GM10847 (cell line): ENCODE results near the gene PML.

Source experiments
- POLR2A ChIP-seq: IDR thresholded peaks from 2 replicates; pipeline ENCODE4 v1.6.1; 2011; ENCODE audit not compliant: insufficient read length; ENCODE audit errors: extremely low read depth

The PML gene

DNA sequence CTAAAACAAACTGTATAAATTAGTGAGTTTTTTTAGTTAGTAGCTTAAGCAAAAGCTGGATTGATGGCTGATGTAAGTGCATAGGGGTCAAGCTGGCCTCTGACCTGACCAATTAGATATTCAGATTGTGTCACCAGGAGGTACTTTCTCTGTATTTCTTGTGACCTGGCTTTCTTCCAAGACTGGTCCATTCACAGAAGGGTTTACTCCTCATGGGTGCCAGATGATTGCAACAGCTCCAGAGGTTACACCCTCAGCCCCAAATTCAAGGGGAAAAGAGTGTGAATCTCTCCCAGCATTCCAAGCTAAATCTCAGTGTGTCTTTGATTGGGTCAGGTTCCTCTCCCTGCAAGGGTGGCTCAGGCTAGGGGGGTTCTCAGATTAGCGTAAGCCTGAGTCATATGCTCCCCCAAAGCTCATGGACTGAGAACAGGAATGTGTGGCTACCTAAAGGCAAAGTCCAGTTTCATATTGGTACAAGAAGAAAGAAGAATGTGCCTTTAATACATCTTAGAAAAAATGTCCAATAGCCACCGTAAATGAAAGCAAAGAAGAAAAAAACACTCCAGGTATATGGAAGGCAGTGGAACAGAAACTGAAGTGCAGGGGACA lies 16.5 kb downstream of the PML start:
- TF ChIP-seq POLR2A, result no peak

DNA sequence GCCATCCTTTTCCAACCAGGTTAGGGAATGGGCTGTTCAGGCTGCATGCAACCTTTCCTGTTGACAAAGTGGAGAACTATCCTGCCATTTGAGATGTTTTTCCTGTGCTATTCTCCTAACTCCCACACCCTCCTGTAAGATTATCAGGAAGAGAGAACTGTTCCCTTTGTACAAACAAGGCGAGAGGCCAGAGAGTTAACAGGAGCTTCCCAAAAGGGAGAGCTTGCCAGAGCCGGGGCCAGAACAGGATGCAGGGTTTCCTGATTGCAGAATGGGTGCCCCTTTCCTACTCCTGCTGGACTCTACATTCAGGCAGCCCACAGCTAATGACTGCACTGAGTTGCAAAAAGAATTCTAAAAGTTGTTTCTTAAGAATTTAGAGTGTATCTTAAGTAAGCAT lies 17.1 kb downstream of the PML start:
- TF ChIP-seq POLR2A, result no peak

DNA sequence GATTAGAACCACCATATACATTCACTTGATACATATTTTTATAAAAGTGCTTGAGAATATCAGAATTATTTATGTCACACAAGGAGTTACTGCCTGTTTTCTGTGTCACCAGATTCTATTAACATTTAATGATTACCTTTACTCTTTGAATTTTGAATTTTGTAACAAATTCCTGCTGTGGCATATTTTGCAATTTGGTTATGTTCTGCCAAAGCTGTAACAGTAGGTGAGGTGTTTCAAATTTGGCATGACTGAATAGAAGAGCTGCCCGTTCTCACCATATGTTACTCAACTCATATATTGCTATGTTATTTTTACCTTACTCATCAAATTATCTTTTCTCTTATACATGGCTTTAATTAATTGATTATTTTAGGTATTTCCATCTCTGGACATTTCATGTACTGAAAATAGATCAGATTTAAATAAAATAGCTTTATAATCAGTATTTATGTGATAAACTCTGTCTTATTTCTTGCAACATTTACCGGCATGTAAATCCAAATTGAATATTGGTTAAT lies 18.9 kb downstream of the PML start:
- TF ChIP-seq POLR2A, result no peak

DNA sequence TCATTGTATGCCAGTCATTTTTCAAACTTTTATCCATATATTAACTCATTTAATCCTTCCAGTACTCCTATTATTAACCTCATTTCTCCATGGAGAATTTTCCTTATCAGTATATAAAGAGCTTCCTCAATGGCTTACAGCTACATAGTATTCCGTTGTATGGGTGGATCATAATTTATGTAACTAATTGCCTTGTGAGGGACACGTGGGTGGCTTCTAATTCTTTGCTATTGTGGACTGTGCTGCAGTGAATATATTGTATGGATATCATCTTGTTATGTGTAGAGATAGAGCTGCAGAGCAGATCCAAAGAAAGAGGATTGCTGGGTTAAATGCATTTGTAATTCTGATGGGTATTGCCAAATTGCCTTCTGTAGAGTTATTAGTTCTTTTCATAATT lies 25.2 kb downstream of the PML start:
- TF ChIP-seq POLR2A, result no peak

DNA sequence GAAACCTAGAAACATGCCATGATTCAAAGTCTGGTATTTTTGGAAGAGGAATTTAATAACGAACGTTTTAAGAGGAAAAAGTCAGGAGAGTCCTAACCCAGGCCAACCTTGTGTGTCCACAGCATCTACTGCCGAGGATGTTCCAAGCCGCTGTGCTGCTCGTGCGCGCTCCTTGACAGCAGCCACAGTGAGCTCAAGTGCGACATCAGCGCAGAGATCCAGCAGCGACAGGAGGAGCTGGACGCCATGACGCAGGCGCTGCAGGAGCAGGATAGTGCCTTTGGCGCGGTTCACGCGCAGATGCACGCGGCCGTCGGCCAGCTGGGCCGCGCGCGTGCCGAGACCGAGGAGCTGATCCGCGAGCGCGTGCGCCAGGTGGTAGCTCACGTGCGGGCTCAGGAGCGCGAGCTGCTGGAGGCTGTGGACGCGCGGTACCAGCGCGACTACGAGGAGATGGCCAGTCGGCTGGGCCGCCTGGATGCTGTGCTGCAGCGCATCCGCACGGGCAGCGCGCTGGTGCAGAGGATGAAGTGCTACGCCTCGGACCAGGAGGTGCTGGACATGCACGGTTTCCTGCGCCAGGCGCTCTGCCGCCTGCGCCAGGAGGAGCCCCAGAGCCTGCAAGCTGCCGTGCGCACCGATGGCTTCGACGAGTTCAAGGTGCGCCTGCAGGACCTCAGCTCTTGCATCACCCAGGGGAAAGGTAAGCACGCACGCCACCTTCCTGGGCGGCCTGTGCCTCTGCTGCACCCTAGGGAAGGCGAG lies 28.4 kb downstream of the PML start:
- TF ChIP-seq POLR2A, result no peak

DNA sequence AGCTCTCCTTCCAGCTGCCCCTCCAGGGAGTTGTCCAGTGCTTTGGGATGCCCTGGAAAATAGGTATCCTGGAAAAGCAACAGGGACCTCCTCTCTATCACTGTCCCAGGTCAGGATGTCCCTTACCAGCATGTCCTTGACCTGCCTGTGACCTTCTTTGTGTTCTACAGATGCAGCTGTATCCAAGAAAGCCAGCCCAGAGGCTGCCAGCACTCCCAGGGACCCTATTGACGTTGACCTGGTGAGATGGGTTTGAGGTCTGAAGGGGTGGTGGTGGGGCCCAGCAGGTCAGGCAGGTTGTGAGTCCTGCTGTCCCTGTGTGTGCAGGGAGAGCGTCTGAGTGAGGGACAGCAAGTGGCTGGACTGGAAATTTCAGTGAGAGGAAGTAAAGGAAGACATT lies 30.2 kb downstream of the PML start:
- no peak for TF ChIP-seq POLR2A

DNA sequence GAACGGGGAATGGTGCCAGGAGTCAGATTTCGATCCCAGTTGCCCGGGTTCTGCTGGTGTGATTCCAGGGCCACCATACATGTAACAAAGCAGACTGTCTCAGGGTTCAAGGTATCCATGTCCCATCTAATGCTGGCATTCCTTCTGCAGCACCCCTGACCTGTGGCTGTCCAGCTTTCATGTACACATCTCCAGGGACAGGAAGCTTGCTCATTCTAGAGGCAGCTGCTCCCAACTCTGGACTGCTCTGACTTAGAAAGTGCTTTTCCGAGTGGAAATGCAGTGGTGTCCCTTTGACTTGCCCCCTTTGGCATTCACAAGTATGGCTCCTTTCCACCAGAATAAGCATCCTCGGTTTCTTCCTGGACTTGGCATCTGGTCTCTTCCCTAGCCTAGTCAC lies 30.9 kb downstream of the PML start:
- TF ChIP-seq POLR2A, result no peak

DNA sequence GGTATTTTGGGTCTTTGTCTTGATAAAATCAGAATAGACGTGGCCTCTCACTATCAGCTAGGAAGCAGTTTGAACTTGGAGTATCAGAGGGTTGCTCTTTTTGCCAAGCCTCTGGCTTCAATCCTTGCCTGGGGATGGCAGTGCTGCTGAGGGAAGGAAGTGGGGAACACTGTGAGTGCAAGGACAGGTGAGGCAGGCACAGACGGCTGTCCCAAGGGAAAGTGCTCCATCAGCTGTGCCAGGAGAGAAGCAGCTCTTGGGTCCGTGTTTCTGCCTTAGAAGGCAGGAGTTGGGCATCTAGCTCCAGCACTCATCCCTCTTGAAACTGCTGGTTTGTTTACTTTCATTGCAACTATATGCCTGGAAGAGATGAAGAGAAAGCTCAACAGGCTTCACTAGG lies 33.2 kb downstream of the PML start:
- TF ChIP-seq POLR2A, result no peak

DNA sequence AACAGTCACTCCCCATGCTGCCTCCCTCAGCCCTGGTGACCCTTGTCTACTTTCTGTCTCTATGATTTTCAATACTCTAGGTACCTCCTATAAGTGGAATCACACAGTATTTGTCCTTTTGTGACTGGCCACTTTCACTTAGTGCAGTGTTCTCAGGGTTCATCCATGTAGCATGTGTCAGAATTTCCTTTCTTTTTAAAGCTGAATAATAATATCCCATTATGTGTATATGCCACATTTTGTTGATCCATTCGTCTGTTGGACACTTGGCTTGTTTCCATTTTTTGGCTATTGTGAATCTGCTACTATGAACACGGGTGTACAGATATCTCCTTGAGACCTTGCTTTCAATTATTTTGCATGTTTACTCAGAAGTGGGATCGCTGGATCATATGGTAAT lies 34.1 kb downstream of the PML start:
- TF ChIP-seq POLR2A, result no peak

DNA sequence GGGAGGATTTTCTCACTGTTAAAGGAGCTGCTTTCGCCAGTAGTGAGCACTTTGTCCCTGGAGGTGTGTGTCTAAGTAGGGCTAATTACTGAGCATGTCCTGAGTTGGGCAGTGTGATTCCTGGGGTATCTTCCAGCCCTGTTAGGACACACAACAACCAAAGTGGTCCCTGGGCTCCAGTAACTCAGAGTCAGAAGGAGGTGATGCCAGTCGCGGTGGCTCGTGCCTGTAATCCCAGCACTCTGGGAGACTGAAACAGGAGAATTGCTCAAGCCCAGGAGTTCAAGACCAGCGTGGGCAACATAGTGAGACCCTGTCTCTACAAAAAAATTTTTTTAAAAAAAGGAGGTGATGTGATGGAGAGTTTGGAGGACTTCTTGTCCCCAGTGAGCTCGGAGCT lies 37.5 kb downstream of the PML start:
- TF ChIP-seq POLR2A, result no peak

DNA sequence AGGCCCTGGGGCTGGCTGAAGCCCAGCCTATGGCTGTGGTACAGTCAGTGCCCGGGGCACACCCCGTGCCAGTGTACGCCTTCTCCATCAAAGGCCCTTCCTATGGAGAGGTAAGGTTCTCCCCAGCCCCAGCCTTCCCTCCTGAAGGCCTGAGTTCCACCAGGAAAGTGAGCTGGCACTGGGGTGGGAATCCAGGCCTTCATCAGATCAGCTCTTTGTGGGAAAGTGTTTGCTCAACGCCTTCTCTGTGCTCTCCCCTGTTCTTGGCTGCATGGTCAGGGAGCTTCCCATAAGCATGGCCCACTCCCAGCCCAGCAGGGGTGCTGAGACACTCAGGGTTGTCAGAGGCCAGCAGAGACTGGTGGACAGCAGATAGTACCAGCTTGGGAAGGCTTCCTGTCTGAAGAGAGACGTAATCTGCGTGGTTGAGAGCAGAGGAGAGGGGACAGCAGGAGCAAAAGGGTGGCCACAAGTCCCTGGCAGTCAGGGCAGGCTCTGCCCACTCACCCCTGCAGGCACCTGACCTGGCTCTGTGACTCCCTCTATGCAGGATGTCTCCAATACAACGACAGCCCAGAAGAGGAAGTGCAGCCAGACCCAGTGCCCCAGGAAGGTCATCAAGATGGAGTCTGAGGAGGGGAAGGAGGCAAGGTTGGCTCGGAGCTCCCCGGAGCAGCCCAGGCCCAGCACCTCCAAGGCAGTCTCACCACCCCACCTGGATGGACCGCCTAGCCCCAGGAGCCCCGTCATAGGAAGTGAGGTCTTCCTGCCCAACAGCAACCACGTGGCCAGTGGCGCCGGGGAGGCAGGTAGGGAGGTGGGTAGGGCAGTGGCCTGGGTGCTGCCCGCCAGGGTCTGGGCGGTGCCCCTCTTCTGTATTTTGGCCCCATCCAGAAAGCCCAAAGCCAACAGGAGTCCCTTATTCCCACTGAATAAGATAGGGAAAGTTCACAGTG lies 38.4 kb downstream of the PML start:
- no peak for TF ChIP-seq POLR2A

DNA sequence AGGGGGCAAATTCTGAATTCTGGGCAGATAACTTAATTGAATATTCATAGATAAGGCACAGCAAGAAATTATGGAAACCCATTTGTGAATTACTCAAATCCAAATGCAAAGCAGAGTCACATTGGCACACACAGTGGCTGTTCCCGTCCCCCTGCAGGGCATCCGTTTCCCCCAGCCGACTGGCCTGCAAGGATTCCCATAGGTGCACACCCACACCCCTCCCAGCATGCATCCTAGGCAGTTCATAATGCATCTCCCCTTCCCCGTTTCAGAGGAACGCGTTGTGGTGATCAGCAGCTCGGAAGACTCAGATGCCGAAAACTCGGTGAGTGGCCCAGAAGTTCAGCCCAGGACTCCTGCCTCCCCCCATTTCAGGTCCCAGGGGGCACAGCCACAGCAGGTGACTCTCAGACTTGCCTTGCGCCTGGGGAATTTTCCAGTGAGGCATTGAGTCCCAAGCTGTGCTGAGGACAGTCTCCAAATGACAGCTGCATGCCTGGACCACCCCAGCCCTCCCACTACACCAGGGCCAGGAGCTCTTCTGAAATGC lies 39.8 kb downstream of the PML start:
- TF ChIP-seq POLR2A, result no peak

DNA sequence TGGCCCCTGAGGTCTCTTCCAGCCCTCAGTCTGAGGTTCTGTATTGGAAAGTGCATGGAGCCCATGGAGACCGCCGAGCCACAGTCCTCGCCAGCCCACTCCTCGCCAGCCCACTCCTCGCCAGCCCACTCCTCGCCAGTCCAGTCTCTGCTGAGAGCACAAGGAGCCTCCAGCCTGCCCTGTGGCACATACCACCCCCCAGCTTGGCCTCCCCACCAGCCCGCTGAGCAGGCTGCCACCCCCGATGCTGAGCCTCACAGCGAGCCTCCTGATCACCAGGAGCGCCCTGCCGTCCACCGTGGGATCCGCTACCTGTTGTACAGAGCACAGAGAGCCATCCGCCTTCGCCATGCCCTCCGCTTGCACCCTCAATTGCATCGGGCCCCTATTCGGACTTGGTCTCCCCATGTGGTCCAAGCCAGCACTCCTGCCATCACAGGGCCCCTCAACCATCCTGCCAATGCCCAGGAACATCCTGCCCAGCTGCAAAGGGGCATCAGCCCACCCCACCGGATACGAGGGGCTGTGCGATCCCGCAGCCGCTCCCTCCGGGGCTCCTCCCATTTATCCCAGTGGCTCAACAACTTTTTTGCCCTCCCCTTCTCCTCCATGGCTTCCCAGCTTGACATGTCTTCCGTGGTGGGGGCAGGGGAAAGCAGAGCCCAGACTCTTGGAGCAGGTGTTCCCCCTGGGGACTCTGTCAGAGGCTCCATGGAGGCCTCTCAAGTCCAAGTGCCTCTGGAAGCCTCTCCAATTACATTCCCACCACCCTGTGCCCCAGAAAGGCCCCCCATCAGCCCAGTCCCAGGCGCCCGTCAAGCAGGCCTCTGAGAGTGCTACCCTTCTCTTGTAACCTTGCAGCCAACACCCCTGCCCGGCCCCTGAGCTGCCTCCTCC lies 40.9 kb downstream of the PML start:
- TF ChIP-seq POLR2A, result no peak
